Peyer's patch (tissue), 4 donors: Measurements from ENCODE around the gene GPAT3. TPM values are rescaled to one million over a fixed set of nuclear protein-coding genes. Genes with fewer than 3 reads are reported as not detected.
"Not testable (repeated sequence)": the region's sequence is repeated elsewhere in the genome, so short reads cannot be mapped to it uniquely, and the experiment has no call there.

Experiments
- DNase-seq, 3 donors: peaks; one replicate each; pipeline ENCODE4 v3.0.0-alpha.2; 2017 to 2019
- H3K27ac ChIP-seq, 4 donors: fragments of 200-600 bp; sonication (generic); one replicate each; pipeline ENCODE4 v1.5.1; 2016 to 2019
- H3K27me3 ChIP-seq, 2 donors: fragments of 200-600 bp; sonication (generic); one replicate each; pipeline ENCODE4 v1.5.1; 2019
- H3K36me3 ChIP-seq, 3 donors: fragments of 200-600 bp; sonication (generic); one replicate each; pipeline ENCODE4 v1.5.1; 2016 to 2019
- H3K4me1 ChIP-seq, 4 donors: fragments of 200-600 bp; sonication (generic); one replicate each; pipeline ENCODE4 v1.5.1; 2016 to 2019
- H3K4me3 ChIP-seq, 4 donors: fragments of 200-600 bp; sonication (generic); 1 replicate in 3 of 4; 2 replicates in 1 of 4; pipeline ENCODE4 v1.5.1; 2016 to 2019; ENCODE audit warnings: mild to moderate bottlenecking in 1 of 4
- H3K9me3 ChIP-seq, 4 donors: fragments of 200-600 bp; sonication (generic); one replicate each; pipeline ENCODE4 v1.5.1; 2016 to 2019; ENCODE audit warnings: mild to moderate bottlenecking in 1 of 4
- CTCF ChIP-seq, 6 experiments: fragments of 450-650 bp in 4 of 6; fragments of 200-600 bp in 2 of 6; sonication (generic) in 1 of 6; IDR thresholded peaks; one replicate each; pipeline ENCODE4 v1.5.1; 2017 to 2019; ENCODE audit warnings: antibody characterized with exemption in 6 of 6, mild to moderate bottlenecking in 3 of 6, moderate library complexity in 1 of 6
- POLR2A ChIP-seq, 2 donors: fragments of 450-650 bp; IDR thresholded peaks; one replicate each; pipeline ENCODE4 v1.5.1; 2017; ENCODE audit warnings: antibody characterized with exemption in 2 of 2, mild to moderate bottlenecking in 2 of 2, moderate library complexity in 2 of 2
- total RNA-seq, 4 donors: library from RNA; depleted of rRNA; stranded (reverse); fragments of >200 nt; gene quantifications; one replicate each; pipeline ENCODE4 v1.1.0, GENCODE V29; 2016

GPAT3 gene
- total RNA-seq, 4 donors from 2014 or later: 7.4 to 86.0 (median 51.8) TPM

GRCh38 chr4:83498187-83498586 is 37.7 kb upstream of the GPAT3 start:
- DNase-seq: no peak
- Histone ChIP-seq H3K27me3 (no peaks in the 10 kb centered on the region), H3K4me1 (no peaks in the 10 kb centered on the region), H3K4me3 (no peak overlapping the region), H3K9me3 (no peaks in the 10 kb centered on the region), H3K27ac (no peak overlapping the region), H3K36me3 (no peaks in the 10 kb centered on the region)
- TF ChIP-seq CTCF (IDR thresholded peaks at IDR 0.05) (no peak), POLR2A (IDR thresholded peaks at IDR 0.05) (no peak)

- not testable (repeated sequence) for H3K27ac ChIP-seq, H3K27me3 ChIP-seq, H3K4me3 ChIP-seq, H3K4me1 ChIP-seq, DNase-seq, H3K36me3 ChIP-seq, H3K9me3 ChIP-seq
Measured at GRCh38 chr4:83501671-83502070, 34.2 kb upstream of the GPAT3 start.

- Histone ChIP-seq H3K4me3 (no peak overlapping the region), H3K36me3 (no peaks in the 10 kb centered on the region), H3K27ac (no peak overlapping the region), H3K9me3 (no peaks in the 10 kb centered on the region), H3K27me3 (no peaks in the 10 kb centered on the region), H3K4me1 (no peaks in the 10 kb centered on the region)
- TF ChIP-seq CTCF (IDR thresholded peaks at IDR 0.05) (no peak), POLR2A (IDR thresholded peaks at IDR 0.05) (no peak)
- no peak for DNase-seq
Measured at GRCh38 chr4:83503974-83504373, 31.9 kb upstream of the GPAT3 start.

- no peaks in the 10 kb centered on the region for H3K4me1 ChIP-seq
- H3K27ac ChIP-seq: no peak overlapping the region
- no peaks in the 10 kb centered on the region for H3K27me3 ChIP-seq
- H3K36me3 ChIP-seq: no peaks in the 10 kb centered on the region
- H3K4me3 ChIP-seq: no peak overlapping the region
- no peaks in the 10 kb centered on the region for H3K9me3 ChIP-seq
- DNase-seq: no peak
- no peak for TF ChIP-seq POLR2A (IDR thresholded peaks at IDR 0.05)
- TF ChIP-seq CTCF (IDR thresholded peaks at IDR 0.05): no peak
Measured at GRCh38 chr4:83504503-83504902, 31.4 kb upstream of the GPAT3 start.

- H3K4me1 ChIP-seq: no peaks in the 10 kb centered on the region
- no peak for TF ChIP-seq CTCF (IDR thresholded peaks at IDR 0.05)
- TF ChIP-seq POLR2A (IDR thresholded peaks at IDR 0.05): no peak
- no peak overlapping the region for H3K27ac ChIP-seq
- no peaks in the 10 kb centered on the region for H3K36me3 ChIP-seq
- no peaks in the 10 kb centered on the region for H3K9me3 ChIP-seq
- DNase-seq: no peak
- no peak overlapping the region for H3K4me3 ChIP-seq
- H3K27me3 ChIP-seq: no peaks in the 10 kb centered on the region
Measured at GRCh38 chr4:83504996-83505395, 30.9 kb upstream of the GPAT3 start.

- not testable (repeated sequence) for H3K27ac ChIP-seq, H3K4me3 ChIP-seq, H3K4me1 ChIP-seq, H3K36me3 ChIP-seq, H3K27me3 ChIP-seq, H3K9me3 ChIP-seq
- TF ChIP-seq CTCF (IDR thresholded peaks at IDR 0.05): peak; percentile 32 to 95 (median 82)
- DNase-seq: peak in 2 of 3 donors; percentile 47 to 82
Measured at GRCh38 chr4:83509156-83509585, 26.7 kb upstream of the GPAT3 start.
